Measurements from ENCODE around the gene NFATC2. TPM values are rescaled to one million over a fixed set of nuclear protein-coding genes. Genes with fewer than 3 reads are reported as not detected.
"Not testable (repeated sequence)": the region's sequence is repeated elsewhere in the genome, so short reads cannot be mapped to it uniquely, and the experiment has no call there.

The NFATC2 gene
- total RNA-seq, 1 donor from 2014 or later, result 46.0 TPM

GRCh38 chr20:51542033-51542570 is 417 bp downstream of the NFATC2 start:
- ChIA-PET POLR2A (interaction anchor here (0.5 to 4.6 kb wide), 28 partner anchors 10 to 611 kb away, joined by 3 to 38 read pairs (median 5); partner anchors contain the start of genes ADNP, DPM1 and MOCS3), CTCF (interaction anchor here (0.6 to 3.5 kb wide), 17 partner anchors 14 to 171 kb away, joined by 3 to 25 read pairs (median 5); no protein-coding TSS in a partner anchor)
- Mint-ChIP-seq H3K4me3 (peak overlapping the region; percentile 98), H3K27ac (peak overlapping the region; percentile 98), H3K36me3 (ENCODE audit: low read depth) (peaks cover 29% of the 10 kb centered on the region), H3K27me3 (no peaks in the 10 kb centered on the region), H3K9me3 (peaks cover 4% of the 10 kb centered on the region), H3K4me1 (peaks cover 49% of the 10 kb centered on the region)
- TF ChIP-seq CTCF (IDR thresholded peaks at IDR 0.05), result no peak
- DNase-seq, result peak; percentile 74
- intact Hi-C loops (cut with micrococcal nuclease), result loop anchor here (1.0 to 10.0 kb wide), 7 partner anchors 21 to 727 kb away; no protein-coding TSS in a partner anchor
- peak; percentile 63 for ATAC-seq (ENCODE audit: low read depth)

- H3K27me3 Mint-ChIP-seq, result no peaks in the 10 kb centered on the region
- peaks cover 55% of the 10 kb centered on the region for H3K4me1 Mint-ChIP-seq
Observed at GRCh38 chr20:51541189-51542032, 1.1 kb downstream of the NFATC2 start.

GRCh38 chr20:51540580-51540979 is 1.9 kb downstream of the NFATC2 start:
- Mint-ChIP-seq H3K36me3 (ENCODE audit: low read depth) (peaks cover 36% of the 10 kb centered on the region), H3K4me3 (peak overlapping the region; percentile 98), H3K27ac (peak overlapping the region; percentile 98), H3K9me3 (peaks cover 4% of the 10 kb centered on the region), H3K4me1 (peaks cover 64% of the 10 kb centered on the region), H3K27me3 (no peaks in the 10 kb centered on the region)
- no peak for DNase-seq
- intact Hi-C loops (cut with micrococcal nuclease), result loop anchor here (2.0 to 10.0 kb wide), 2 partner anchors 116 to 726 kb away; no protein-coding TSS in a partner anchor
- POLR2A ChIA-PET, result interaction anchor here (0.6 to 4.6 kb wide), 12 partner anchors 9 to 154 kb away, joined by 3 to 38 read pairs (median 17); no protein-coding TSS in a partner anchor
- ATAC-seq (ENCODE audit: low read depth), result no peak
- CTCF ChIA-PET, result interaction anchor here (3.5 kb wide), 1 partner anchor 154 kb away, joined by 25 read pairs; no protein-coding TSS in a partner anchor
- no peak for TF ChIP-seq CTCF (IDR thresholded peaks at IDR 0.05)

More at GRCh38 chr20:51541189-51542032, 1.1 kb downstream of the NFATC2 start:
- ATAC-seq (ENCODE audit: low read depth) (peak; percentile 63), DNase-seq (peak; percentile 54)
- H3K4me3 Mint-ChIP-seq, result peak overlapping the region; percentile 98
- ChIA-PET CTCF (interaction anchor here (0.9 to 3.5 kb wide), 13 partner anchors 13 to 155 kb away, joined by 3 to 25 read pairs (median 5); no protein-coding TSS in a partner anchor), POLR2A (interaction anchor here (0.5 to 4.6 kb wide), 26 partner anchors 10 to 173 kb away, joined by 3 to 38 read pairs (median 5); no protein-coding TSS in a partner anchor)
- H3K9me3 Mint-ChIP-seq, result peaks cover 4% of the 10 kb centered on the region
- peaks cover 35% of the 10 kb centered on the region for H3K36me3 Mint-ChIP-seq (ENCODE audit: low read depth)
- intact Hi-C loops (cut with micrococcal nuclease), result loop anchor here (1.0 to 10.0 kb wide), 11 partner anchors 10 to 727 kb away; no protein-coding TSS in a partner anchor
- TF ChIP-seq CTCF (IDR thresholded peaks at IDR 0.05), result no peak
- H3K27ac Mint-ChIP-seq, result peak overlapping the region; percentile 98

- intact Hi-C loops (cut with micrococcal nuclease), result loop anchor here (2.0 to 10.0 kb wide), 2 partner anchors 115 to 725 kb away; no protein-coding TSS in a partner anchor
- Mint-ChIP-seq H3K4me1 (peaks cover 69% of the 10 kb centered on the region), H3K4me3 (peak overlapping the region; percentile 98), H3K27ac (peak overlapping the region; percentile 98), H3K36me3 (ENCODE audit: low read depth) (peaks cover 36% of the 10 kb centered on the region)
- H3K27me3 Mint-ChIP-seq; H3K9me3 Mint-ChIP-seq; CTCF ChIA-PET; DNase-seq; ATAC-seq (ENCODE audit: low read depth): not testable (repeated sequence)
- POLR2A ChIA-PET, result interaction anchor here (1.2 to 4.6 kb wide), 5 partner anchors 33 to 139 kb away, joined by 3 to 38 read pairs (median 18); no protein-coding TSS in a partner anchor
Observed at GRCh38 chr20:51540074-51540473, 2.4 kb downstream of the NFATC2 start.
